GM21526 (cell line): ENCODE data around the gene OR10H4.
"Not testable (repeated sequence)": the region's sequence is repeated elsewhere in the genome, so short reads cannot be mapped to it uniquely, and the experiment has no call there.

ENCODE experiments used
- ATAC-seq: cut with Tn5 transposase; IDR thresholded peaks from one replicate; pipeline ENCODE4 v1.9.1; 2021; ENCODE audit warnings: moderate library complexity; ENCODE audit not compliant: unreplicated experiment, low FRiP score

The OR10H4 gene, protein sequence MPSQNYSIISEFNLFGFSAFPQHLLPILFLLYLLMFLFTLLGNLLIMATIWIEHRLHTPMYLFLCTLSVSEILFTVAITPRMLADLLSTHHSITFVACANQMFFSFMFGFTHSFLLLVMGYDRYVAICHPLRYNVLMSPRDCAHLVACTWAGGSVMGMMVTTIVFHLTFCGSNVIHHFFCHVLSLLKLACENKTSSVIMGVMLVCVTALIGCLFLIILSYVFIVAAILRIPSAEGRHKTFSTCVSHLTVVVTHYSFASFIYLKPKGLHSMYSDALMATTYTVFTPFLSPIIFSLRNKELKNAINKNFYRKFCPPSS

GRCh38 chr19:15948223-15949058 is at the start of gene OR10H4:
OR10H4 (plus strand) TSS chr19:15949008; CDS start chr19:15949008, 0 bp downstream.
- ATAC-seq, result no peak

DNA sequence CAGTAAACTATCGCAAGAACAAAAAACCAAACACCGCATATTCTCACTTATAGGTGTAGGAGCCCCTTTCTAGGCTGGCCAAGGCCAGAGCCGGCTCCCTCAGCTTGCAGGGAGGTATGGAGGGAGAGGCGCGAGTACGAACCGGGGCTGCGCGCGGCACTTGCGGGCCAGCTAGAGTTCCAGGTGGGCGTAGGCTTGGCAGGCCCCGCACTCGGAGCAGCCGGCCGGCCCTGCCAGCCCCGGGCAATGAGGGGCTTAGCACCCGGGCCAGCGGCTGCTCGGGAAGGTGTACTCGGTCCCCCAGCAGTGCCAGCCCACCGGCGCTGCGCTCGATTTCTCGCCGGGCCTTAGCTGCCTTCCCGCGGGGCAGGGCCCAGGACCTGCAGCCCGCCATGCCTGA is 49.2 kb upstream of the OR10H4 start:
- ATAC-seq, result not testable (repeated sequence)

GRCh38 chr19:15900032-15900431 is 48.8 kb upstream of the OR10H4 start:
- not testable (repeated sequence) for ATAC-seq

- ATAC-seq, result no peak
Observed at GRCh38 chr19:15900504-15900903, 48.3 kb upstream of the OR10H4 start.

- ATAC-seq, result no peak
Observed at GRCh38 chr19:15902254-15902653, 46.6 kb upstream of the OR10H4 start.

DNA sequence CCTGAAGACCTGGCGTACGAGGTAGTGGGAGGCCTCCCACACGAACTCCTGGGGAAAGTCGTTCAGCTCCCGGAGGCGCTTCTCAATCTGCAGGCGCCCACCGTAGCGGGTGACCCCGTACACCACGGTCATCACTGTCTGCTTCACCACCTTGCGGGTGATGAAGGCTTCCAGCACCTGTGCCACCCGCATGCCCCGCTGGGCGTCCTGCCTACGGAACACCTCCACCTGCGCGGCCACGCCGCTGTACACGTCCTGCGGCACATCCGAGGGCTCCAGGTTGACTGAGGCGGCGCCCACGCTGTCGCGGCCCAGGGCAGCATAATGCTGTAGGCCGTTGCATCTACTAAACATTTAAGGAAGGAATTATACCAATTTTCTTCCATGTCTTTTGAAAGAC is 45.9 kb upstream of the OR10H4 start:
- not testable (repeated sequence) for ATAC-seq

- no peak for ATAC-seq
Observed at GRCh38 chr19:15905026-15905425, 43.8 kb upstream of the OR10H4 start.

GRCh38 chr19:15911599-15912235 is 37.1 kb upstream of the OR10H4 start:
- ATAC-seq, result no peak

- no peak for ATAC-seq
Observed at GRCh38 chr19:15913384-15913783, 35.4 kb upstream of the OR10H4 start.

DNA sequence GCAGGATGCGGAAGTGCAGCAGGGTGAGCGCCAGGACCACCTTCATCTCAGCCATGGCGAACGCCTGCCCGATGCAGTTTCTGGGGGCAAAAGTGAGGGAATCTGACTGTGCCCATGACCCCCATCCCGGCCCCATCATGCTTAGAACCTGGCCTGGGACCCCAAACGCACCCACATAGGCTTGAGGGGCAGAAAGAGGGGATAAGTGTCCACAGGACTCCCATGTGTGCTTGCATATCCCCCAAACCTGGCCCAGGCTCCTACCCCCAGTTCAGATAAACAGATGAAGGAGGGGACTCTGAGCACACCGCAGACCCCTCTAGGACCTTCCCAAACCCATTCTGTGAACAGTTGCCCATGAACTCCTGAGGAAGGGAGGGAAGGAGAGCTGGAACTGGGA is 35.0 kb upstream of the OR10H4 start:
- no peak for ATAC-seq

GRCh38 chr19:15915109-15915508 is 33.7 kb upstream of the OR10H4 start:
- no peak for ATAC-seq

GRCh38 chr19:15919243-15919642 is 29.6 kb upstream of the OR10H4 start:
- ATAC-seq, result no peak

DNA sequence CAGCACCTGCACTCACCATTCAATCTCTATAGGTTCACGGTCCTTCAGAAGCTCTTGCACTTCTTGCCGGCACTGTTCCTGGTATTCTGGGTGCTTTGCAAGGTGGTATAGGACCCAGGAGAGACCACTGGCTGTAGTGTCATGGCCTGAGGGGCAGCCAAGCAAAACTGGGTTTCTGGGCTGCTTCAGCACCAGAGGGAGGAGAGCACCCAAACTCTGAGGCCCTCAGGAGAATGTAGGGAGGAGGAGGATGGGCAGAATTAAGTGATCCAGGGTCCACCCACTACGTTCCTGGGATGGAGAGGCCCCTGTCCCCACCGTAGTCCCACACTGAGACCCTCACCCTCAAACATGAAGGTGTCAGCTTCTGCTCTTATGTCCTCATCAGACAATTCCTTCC is 26.8 kb upstream of the OR10H4 start:
- no peak for ATAC-seq

DNA sequence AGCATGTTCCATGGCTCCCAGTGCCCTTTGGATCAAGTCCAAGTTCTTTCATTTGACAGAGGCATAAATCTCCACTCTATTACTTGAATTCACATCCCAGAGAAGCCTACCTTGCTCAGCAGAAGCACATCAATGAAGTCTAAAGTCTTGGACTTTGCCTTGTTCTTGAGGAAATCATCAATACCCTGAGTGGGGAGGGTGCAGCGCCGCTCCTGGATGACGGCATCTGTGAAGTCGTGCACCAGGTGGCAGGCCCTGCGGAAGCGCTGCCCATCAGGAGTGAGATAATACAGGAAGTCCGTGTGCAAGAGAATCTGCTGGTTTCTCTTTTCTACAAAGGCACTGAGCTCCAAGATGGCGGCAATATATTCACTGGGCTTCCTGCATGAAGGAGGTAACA is 25.1 kb upstream of the OR10H4 start:
- ATAC-seq, result no peak

DNA sequence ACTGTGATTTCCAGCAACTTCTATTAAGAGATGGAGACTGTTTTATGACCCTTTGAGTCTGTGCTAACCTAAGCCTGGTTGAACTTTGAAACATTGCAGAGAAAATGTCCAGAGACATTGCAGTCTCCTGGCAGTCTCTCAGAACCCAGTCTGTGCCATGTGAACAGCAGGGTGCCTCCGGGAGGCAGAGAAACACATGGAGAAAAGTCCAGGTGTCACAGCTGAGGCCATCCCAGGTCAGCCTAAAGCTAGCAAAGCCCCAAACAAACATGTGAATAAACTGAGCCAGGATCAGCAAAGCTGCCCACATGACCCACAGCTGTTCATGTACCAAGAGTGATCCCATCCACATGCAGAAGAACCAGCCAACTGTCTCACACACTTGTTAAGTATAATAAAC is 22.3 kb upstream of the OR10H4 start:
- ATAC-seq, result no peak

DNA sequence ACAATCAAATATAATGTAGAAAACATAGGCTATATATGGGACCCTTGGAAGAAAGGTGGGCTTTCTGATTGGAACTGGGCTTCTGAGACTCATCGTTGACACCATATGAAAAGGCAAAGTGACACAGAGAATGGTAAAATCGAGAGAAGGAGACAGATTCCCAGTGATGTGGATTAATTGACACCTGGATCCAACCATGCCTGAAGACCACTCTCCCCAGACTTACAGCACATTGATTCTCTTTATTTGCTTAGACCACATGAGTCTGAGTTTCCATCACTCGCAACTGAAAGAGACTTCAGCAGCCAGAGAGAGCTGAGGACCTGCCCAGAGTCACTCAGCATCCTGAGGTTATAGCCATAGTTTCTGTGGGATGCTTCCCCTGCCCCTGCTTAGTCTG is 20.5 kb upstream of the OR10H4 start:
- no peak for ATAC-seq

- ATAC-seq, result not testable (repeated sequence)
Observed at GRCh38 chr19:15933761-15934331, 15.0 kb upstream of the OR10H4 start.

DNA sequence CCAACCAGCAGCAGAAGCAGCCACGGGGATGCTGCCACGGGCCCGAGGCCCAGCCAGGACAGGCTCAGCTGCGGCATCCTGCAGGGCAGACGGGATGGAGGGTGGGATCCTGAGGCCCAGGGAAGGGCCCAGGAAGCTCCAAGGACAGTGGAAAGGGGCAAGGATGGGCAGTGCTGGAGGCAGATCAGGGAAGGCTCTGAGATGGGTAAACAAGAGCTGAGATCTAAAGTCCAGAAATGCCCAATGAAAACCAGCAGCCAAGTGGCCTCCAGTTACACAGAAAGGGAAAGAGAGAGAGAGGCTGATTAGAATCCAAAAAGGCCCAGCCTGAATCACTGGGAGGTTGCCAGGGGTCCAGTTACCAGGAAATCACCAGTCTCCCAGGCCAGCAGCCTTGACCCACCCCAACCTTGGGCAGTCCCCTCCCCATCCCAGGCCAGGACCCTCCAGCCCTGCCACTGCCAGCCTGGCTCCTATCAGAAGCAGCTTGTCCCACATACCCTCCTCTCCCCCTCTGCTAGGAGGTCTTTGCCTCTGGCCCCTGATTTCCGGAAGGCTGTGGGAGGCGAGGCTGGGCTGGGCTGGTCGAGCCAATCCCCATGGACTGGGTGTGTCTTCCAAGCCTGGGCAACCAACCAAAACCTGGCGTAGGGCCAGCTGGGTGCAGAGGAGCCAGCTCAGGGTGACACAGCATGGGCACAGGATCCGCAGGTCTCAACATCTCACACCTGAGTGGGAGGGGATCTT is 14.3 kb upstream of the OR10H4 start, which contains the start of gene CYP4F11:
TSS of gene CYP4F11 (minus strand) at position 198 of the 747 bp plus-strand sequence. CDS start at position 77, 121 bp downstream.
- ATAC-seq, result no peak

- ATAC-seq, result no peak
Observed at GRCh38 chr19:15935167-15935702, 13.6 kb upstream of the OR10H4 start.

DNA sequence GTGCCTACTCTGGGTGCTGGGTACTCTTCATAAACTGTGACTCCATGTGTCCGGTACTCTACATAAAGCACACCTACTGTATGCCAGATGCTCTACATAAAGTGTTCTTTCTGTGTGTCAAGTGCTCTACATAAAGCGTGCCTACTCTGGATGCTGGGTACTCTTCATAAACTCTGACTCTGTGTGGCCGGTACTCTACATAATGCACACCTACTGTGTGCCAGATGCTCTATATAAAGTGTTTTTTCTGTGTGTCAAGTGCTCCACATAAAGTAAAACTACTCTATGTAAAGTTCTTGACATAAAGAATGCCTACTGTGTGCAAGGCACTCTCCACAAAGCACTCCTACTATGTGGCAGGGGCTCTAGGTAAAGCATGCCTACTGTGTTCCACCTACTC is 12.6 kb upstream of the OR10H4 start:
- no peak for ATAC-seq
